Panc1 (cell line): ENCODE results near the gene ASB5. TPM values are rescaled to one million over a fixed set of nuclear protein-coding genes. Genes with fewer than 3 reads are reported as not detected.

Experiments
- ATAC-seq: fragments of 200-7000 bp; cut with Tn5 transposase; 2 replicates; pipeline ENCODE4 v1.9.1; 2020; ENCODE audit warnings: mild to moderate bottlenecking, moderate library complexity
- BruUV-seq: library from RNA; stranded (reverse); fragments of 400-500 nt; replicated peaks from 2 replicates; lab custom pipeline; 2021; lab: Mats Ljungman, UMichigan
- CTCF ChIA-PET: fragments of 300-600 bp; sonication (Branson Sonifier 250); formaldehyde crosslinking; loops from one replicate; lab custom pipeline; 2022; ENCODE audit warnings: antibody characterized with exemption; lab: Charles Lee
- POLR2A ChIA-PET: fragments of 300-600 bp; sonication (Branson Sonifier 250); formaldehyde crosslinking; loops from one replicate; lab custom pipeline; 2022; ENCODE audit warnings: antibody characterized with exemption; lab: Charles Lee
- DNase-seq: peaks from one replicate; pipeline ENCODE4 v3.0.0-alpha.2; 2010; ENCODE audit warnings: low read depth, low spot score
- H3K27ac ChIP-seq: 2 replicates; pipeline ENCODE4 v1.5.1; 2011; ENCODE audit warnings: mild to moderate bottlenecking, low read length, inconsistent platforms
- H3K27me3 ChIP-seq: fragments of 200-500 bp; sonication (Bioruptor generic); 2 replicates; pipeline ENCODE4 v1.6.0; 2014; ENCODE audit warnings: low read length, inconsistent platforms; ENCODE audit not compliant: control insufficient read depth, insufficient read depth
- H3K36me3 ChIP-seq: fragments of 200-500 bp; sonication (Bioruptor generic); 2 replicates; pipeline ENCODE4 v1.5.1; 2014; ENCODE audit warnings: inconsistent platforms, mild to moderate bottlenecking, low read length, moderate library complexity; ENCODE audit not compliant: control insufficient read depth, insufficient read depth
- H3K4me1 ChIP-seq: 2 replicates; pipeline ENCODE4 v1.5.1; 2011; ENCODE audit warnings: inconsistent platforms, mild to moderate bottlenecking, low read length, moderate library complexity; ENCODE audit not compliant: control insufficient read depth, insufficient read depth
- H3K4me3 ChIP-seq, 2 experiments: 2 replicates each; pipeline ENCODE4 v1.5.1; 2011 to 2012; ENCODE audit warnings: low read depth in 2 of 2, low read length in 2 of 2, mild to moderate bottlenecking in 2 of 2, inconsistent platforms in 1 of 2, moderate library complexity in 1 of 2
- H3K9me3 ChIP-seq: fragments of 200-500 bp; sonication (Bioruptor generic); 2 replicates; pipeline ENCODE4 v1.5.1; 2014; ENCODE audit warnings: low read depth, mild to moderate bottlenecking, inconsistent platforms, low read length, moderate library complexity; ENCODE audit not compliant: control insufficient read depth, insufficient read depth
- CTCF ChIP-seq: fragments of 450-650 bp; IDR thresholded peaks from 2 replicates; pipeline ENCODE4 v1.5.1; 2017; ENCODE audit warnings: mild to moderate bottlenecking
- POLR2AphosphoS5 ChIP-seq: IDR thresholded peaks from 2 replicates; pipeline ENCODE4 v1.6.1; 2012; ENCODE audit warnings: mild to moderate bottlenecking, low read depth, low read length, moderate library complexity
- REST ChIP-seq, 2 experiments: IDR thresholded peaks; 2 replicates each; pipeline ENCODE4 v1.6.1; 2011 to 2012; ENCODE audit warnings: low read depth in 2 of 2, control low read depth in 1 of 2, low read length in 1 of 2, mild to moderate bottlenecking in 1 of 2, moderate library complexity in 1 of 2; ENCODE audit not compliant: insufficient read depth in 1 of 2
- SIN3A ChIP-seq: IDR thresholded peaks from 2 replicates; pipeline ENCODE4 v1.6.1; 2012; ENCODE audit warnings: low read depth, mild to moderate bottlenecking, low read length, moderate library complexity, borderline replicate concordance; ENCODE audit not compliant: insufficient read depth
- TCF7L2 ChIP-seq: IDR thresholded peaks from 2 replicates; pipeline ENCODE4 v1.6.1; 2011; ENCODE audit warnings: mild to moderate bottlenecking, low read depth, low read length, inconsistent platforms
- in situ Hi-C: cut with HindIII; loops from 2 replicates; pipeline ENCODE4 v1.10.0; 2016; ENCODE audit warnings: low sequenced_read_pairs, low pct_unique_long_range_greater_than_20kb
- intact Hi-C: fragments of 100-400 bp; cut with micrococcal nuclease; formaldehyde crosslinking; loops from one replicate; pipeline ENCODE4 v1.10.0; 2022; ENCODE audit not compliant: unreplicated experiment
- total RNA-seq: library from RNA; stranded (reverse); gene quantifications from one replicate; pipeline ENCODE4 v1.2.1, GENCODE V29; 2021; ENCODE audit not compliant: unreplicated experiment

Gene ASB5
- total RNA-seq, 1 experiment from 2014 or later = not detected

- BruUV-seq = no TSS peak
- intact Hi-C loops = no loop called here
- Histone ChIP-seq H3K9me3 (no peaks in the 10 kb centered on the region), H3K4me1 (no peaks in the 10 kb centered on the region), H3K4me3 (no peak overlapping the region), H3K27ac (no peak overlapping the region), H3K36me3 (no peaks in the 10 kb centered on the region), H3K27me3 (no peaks in the 10 kb centered on the region)
- DNase-seq (peak; percentile 48), ATAC-seq (no peak)
- in situ Hi-C loops = no loop called here
- TF ChIP-seq CTCF (peak; percentile 11; the same call in 1 of the 2 replicates), POLR2AphosphoS5 (no peak)
- ChIA-PET POLR2A (no interaction called here), CTCF (no interaction called here)
Observed at GRCh38 chr4:176191974-176192373, 77.0 kb downstream of the ASB5 start.

- ChIA-PET CTCF (no interaction called here), POLR2A (no interaction called here)
Observed at GRCh38 chr4:176189891-176190795, 78.9 kb downstream of the ASB5 start.

More at GRCh38 chr4:176189891-176190795, 78.9 kb downstream of the ASB5 start:
- Histone ChIP-seq H3K4me1 (no peaks in the 10 kb centered on the region), H3K4me3 (no peak overlapping the region), H3K9me3 (no peaks in the 10 kb centered on the region), H3K36me3 (no peaks in the 10 kb centered on the region), H3K27me3 (no peaks in the 10 kb centered on the region), H3K27ac (no peak overlapping the region)
- no peak for DNase-seq
- in situ Hi-C loops = no loop called here
- BruUV-seq = no TSS peak
- intact Hi-C loops = no loop called here
- ATAC-seq = no peak
- TF ChIP-seq CTCF (no peak), SIN3A (no peak), POLR2AphosphoS5 (no peak), TCF7L2 (no peak), REST (IDR thresholded peaks at IDR 0.05; ENCODE audit: insufficient read depth in 1 of 2, low read depth in 2 of 2, low read length in 1 of 2) (no peak)
